Neutrophil (primary cell): ENCODE data around the gene NUCB1.

ENCODE experiments used
- H3K27ac ChIP-seq: fragments of 200-600 bp; sonication (generic); 2 replicates; pipeline ENCODE4 v1.5.1; 2016; ENCODE audit warnings: mild to moderate bottlenecking, moderate library complexity
- H3K27me3 ChIP-seq: fragments of 200-600 bp; sonication (generic); 2 replicates; pipeline ENCODE4 v1.6.0; 2016; ENCODE audit warnings: mild to moderate bottlenecking
- H3K36me3 ChIP-seq: fragments of 200-600 bp; sonication (generic); 2 replicates; pipeline ENCODE4 v1.5.1; 2017
- H3K4me1 ChIP-seq, 2 experiments: fragments of 200-600 bp in 1 of 2; sonication (generic) in 1 of 2; 1 replicate in 1 of 2; 2 replicates in 1 of 2; pipeline versions ENCODE4 v1.5.1 to v1.6.1; 2013 to 2016; ENCODE audit warnings: low read depth in 1 of 2, low read length in 1 of 2, mild to moderate bottlenecking in 1 of 2, moderate library complexity in 1 of 2; ENCODE audit not compliant: control insufficient read depth in 1 of 2, insufficient read depth in 1 of 2
- H3K4me3 ChIP-seq, 2 experiments: fragments of 200-600 bp in 1 of 2; sonication (generic) in 1 of 2; 1 replicate in 1 of 2; 2 replicates in 1 of 2; pipeline ENCODE4 v1.5.1; 2013 to 2016; ENCODE audit warnings: low read depth in 1 of 2, low read length in 1 of 2, mild to moderate bottlenecking in 1 of 2, moderate library complexity in 1 of 2
- H3K9me3 ChIP-seq: fragments of 200-600 bp; sonication (generic); 2 replicates; pipeline ENCODE4 v1.5.1; 2016
- CTCF ChIP-seq: fragments of 200-600 bp; sonication (generic); IDR thresholded peaks from 2 replicates; pipeline ENCODE4 v1.5.1; 2016; ENCODE audit warnings: antibody characterized with exemption

NUCB1 gene

GRCh38 chr19:48858984-48859710 lies 41.0 kb upstream of the NUCB1 start:
- TF ChIP-seq CTCF: no peak

GRCh38 chr19:48859711-48860572 lies 40.2 kb upstream of the NUCB1 start:
- Histone ChIP-seq H3K4me3 (peak overlapping the region; percentile 38 to 49), H3K36me3 (no peaks in the 10 kb centered on the region), H3K9me3 (no peaks in the 10 kb centered on the region), H3K27me3 (peaks cover 4% of the 10 kb centered on the region), H3K4me1 (peaks cover 4 to 10% of the 10 kb centered on the region in 2 experiments), H3K27ac (no peak overlapping the region)
- TF ChIP-seq CTCF: no peak

More at GRCh38 chr19:48858984-48859710, 41.0 kb upstream of the NUCB1 start:
- Histone ChIP-seq H3K36me3 (no peaks in the 10 kb centered on the region), H3K4me3 (peak overlapping the region; percentile 38 to 49), H3K4me1 (peaks cover 4 to 10% of the 10 kb centered on the region in 2 experiments), H3K27ac (no peak overlapping the region), H3K9me3 (no peaks in the 10 kb centered on the region), H3K27me3 (peaks cover 4% of the 10 kb centered on the region)

GRCh38 chr19:48861313-48861712 lies 38.8 kb upstream of the NUCB1 start:
- H3K27me3 ChIP-seq: peaks cover 5% of the 10 kb centered on the region

GRCh38 chr19:48862827-48863226 lies 37.3 kb upstream of the NUCB1 start:
- H3K36me3 ChIP-seq: no peaks in the 10 kb centered on the region
- H3K4me3 ChIP-seq: no peak overlapping the region
- H3K27me3 ChIP-seq: peaks cover 20% of the 10 kb centered on the region
- no peak overlapping the region for H3K27ac ChIP-seq
- no peak for TF ChIP-seq CTCF
- H3K4me1 ChIP-seq: peaks cover 4 to 10% of the 10 kb centered on the region in 2 experiments
- no peaks in the 10 kb centered on the region for H3K9me3 ChIP-seq

More at GRCh38 chr19:48861313-48861712, 38.8 kb upstream of the NUCB1 start:
- Histone ChIP-seq H3K9me3 (no peaks in the 10 kb centered on the region), H3K4me3 (no peak overlapping the region), H3K4me1 (peaks cover 4 to 10% of the 10 kb centered on the region in 2 experiments), H3K27ac (no peak overlapping the region), H3K36me3 (no peaks in the 10 kb centered on the region)
- TF ChIP-seq CTCF: no peak

GRCh38 chr19:48866692-48867091 lies 33.4 kb upstream of the NUCB1 start:
- peaks cover 16% of the 10 kb centered on the region for H3K27me3 ChIP-seq
- H3K9me3 ChIP-seq: no peaks in the 10 kb centered on the region
- H3K4me1 ChIP-seq: peaks cover 0 to under 1% of the 10 kb centered on the region in 2 experiments
- TF ChIP-seq CTCF: no peak
- H3K4me3 ChIP-seq: no peak overlapping the region
- H3K27ac ChIP-seq: no peak overlapping the region
- H3K36me3 ChIP-seq: no peaks in the 10 kb centered on the region
